NCI-H526 treated with DMSO at 0.1 percent for 48 hours (cell line): ENCODE results near the gene SP2.

Experiments used
- DNase-seq: peaks from one replicate; lab custom pipeline; 2025; lab: John Stamatoyannopoulos, UW

Gene SP2

GRCh38 chr17:47895856-47896671, at the start of gene SP2:
Gene SP2, plus strand, starts transcription at chr17:47896236. Its CDS starts 51 bp downstream, at chr17:47896287.
- peak; percentile 100 for DNase-seq

- no peak for DNase-seq
Observed at GRCh38 chr17:47846716-47847340, 49.2 kb upstream of the SP2 start.

GRCh38 chr17:47847341-47848197, 48.5 kb upstream of the SP2 start:
- DNase-seq: no peak

GRCh38 chr17:47848198-47848513, 47.9 kb upstream of the SP2 start:
- DNase-seq: no peak

- DNase-seq: no peak
Observed at GRCh38 chr17:47850373-47850691, 45.7 kb upstream of the SP2 start.

- peak; percentile 82 for DNase-seq
Observed at GRCh38 chr17:47850692-47851573, 45.1 kb upstream of the SP2 start, which contains the start of gene SP6. Gene SP6, minus strand, starts transcription at chr17:47851163. Its CDS starts 2,734 bp downstream, at chr17:47848429.

- no peak for DNase-seq
Observed at GRCh38 chr17:47851764-47852112, 44.3 kb upstream of the SP2 start.

- no peak for DNase-seq
Observed at GRCh38 chr17:47852113-47852949, 43.7 kb upstream of the SP2 start.

GRCh38 chr17:47853616-47854015, 42.4 kb upstream of the SP2 start:
- no peak for DNase-seq

GRCh38 chr17:47855737-47856136, 40.3 kb upstream of the SP2 start:
- no peak for DNase-seq

GRCh38 chr17:47856830-47857229, 39.2 kb upstream of the SP2 start:
- DNase-seq: no peak

- no peak for DNase-seq
Observed at GRCh38 chr17:47857551-47858455, 38.2 kb upstream of the SP2 start.

- DNase-seq: no peak
Observed at GRCh38 chr17:47860386-47860785, 35.6 kb upstream of the SP2 start.

- no peak for DNase-seq
Observed at GRCh38 chr17:47862621-47863440, 33.2 kb upstream of the SP2 start.

- DNase-seq: no peak
Observed at GRCh38 chr17:47864791-47865216, 31.2 kb upstream of the SP2 start.

- DNase-seq: no peak
Observed at GRCh38 chr17:47866941-47867340, 29.1 kb upstream of the SP2 start.

- DNase-seq: no peak
Observed at GRCh38 chr17:47867813-47868533, 28.1 kb upstream of the SP2 start.

GRCh38 chr17:47869114-47869513, 26.9 kb upstream of the SP2 start:
- no peak for DNase-seq
